NCI-H2196 (cell line): ENCODE data around the gene FGR.

ENCODE experiments used
- DNase-seq: peaks from one replicate; lab custom pipeline; 2025; ENCODE audit not compliant: unreplicated experiment; lab: John Stamatoyannopoulos, UW

FGR gene

GRCh38 chr1:27601771-27602461 is 33.1 kb downstream of the FGR start:
- DNase-seq = no peak

DNA sequence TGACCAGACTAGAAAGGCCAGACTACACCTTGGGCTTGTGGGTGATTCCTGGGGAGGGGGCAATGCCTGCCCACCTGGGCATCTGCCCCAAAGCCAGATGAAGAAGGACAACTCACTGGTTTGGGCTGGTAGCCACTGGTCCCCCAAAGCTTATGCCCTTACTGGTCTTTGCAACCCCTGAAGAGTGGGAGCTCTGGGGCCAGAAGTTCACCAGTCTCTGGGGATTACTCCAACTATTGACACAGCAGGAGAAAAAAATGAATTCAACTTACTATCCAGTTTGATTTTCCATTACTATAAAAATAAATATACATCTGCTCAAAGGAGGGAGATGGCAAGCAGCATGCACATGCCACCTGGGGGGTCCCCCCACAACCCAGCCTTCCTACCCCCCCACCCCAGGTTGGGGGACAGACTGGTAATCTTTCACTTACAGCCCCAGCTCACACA is 33.6 kb downstream of the FGR start:
- no peak for DNase-seq

DNA sequence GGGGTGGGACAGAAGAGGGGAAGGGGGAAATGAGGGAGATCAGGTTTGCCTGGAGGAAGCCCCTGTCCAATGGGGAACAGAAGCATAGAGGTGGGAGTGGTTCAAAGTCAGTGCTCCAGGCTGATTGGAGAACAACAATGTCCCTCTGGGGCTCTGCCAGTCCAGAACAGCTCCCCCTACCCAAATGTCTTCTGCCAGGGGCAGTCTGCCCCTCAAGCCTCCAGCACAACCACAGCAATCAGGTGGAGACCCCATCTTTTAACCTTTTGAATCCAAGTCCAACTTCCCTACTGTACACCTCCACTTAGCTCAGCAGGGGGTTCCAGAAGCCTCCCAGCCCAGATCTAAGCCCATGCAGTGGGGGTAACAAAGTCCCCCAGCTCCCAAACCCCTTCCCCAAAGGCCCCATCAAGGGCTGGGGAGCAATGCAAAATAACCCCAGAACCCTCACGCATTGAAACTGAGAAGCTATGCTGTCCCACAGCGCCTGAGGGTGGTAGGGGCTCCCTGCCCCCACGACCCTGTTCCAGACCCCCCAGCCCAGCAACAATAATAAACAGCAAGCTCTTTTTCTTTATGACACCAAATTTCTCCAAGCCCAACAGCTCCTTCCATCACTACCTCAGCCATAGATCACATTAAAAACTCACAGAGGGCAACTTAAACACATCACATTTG is 34.3 kb downstream of the FGR start:
- no peak for DNase-seq

GRCh38 chr1:27599605-27600497 is 35.1 kb downstream of the FGR start:
- DNase-seq = no peak

- DNase-seq = peak; percentile 26
Observed at GRCh38 chr1:27598902-27599528, 36.0 kb downstream of the FGR start.

- DNase-seq = no peak
Observed at GRCh38 chr1:27598295-27598687, 36.7 kb downstream of the FGR start.

DNA sequence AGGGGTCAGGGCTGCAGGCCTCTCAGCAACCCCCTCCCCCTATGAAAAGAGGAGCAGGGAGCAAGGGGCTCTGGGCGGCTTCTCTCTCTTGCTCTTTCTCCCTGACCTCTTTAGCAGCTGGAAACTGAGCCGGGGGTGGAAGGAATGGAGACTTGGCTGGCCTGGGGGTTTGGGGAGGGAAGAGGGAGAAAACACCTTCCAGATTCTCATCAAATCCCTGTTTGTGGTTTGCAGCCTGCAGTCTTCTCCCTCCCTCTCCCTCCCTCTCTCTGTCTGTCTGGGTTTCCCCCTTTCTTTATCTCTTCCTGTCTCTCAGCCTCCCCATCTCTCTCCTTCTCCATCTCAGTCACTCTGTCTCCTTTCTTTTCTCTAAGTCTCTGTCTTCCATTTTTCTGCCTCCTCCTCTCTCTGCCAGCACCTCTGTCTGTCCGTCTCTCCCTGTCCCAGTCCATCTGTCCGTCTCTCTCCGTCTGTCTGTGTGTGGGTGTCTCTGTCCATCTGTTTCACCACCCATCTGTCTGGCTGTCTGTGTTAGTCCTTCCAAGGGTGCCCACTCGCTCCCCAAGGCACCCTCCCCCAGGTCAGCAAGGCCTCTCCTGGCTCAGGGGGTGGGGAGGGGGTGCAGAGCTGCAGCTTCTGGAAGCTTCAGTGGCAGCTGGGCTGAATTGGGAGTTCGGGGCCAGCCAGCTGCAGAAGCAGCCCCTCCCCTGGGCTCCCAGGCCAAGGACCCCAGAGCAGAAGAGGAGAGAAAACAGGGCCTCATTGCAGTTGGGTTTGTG is 37.3 kb downstream of the FGR start:
- no peak for DNase-seq

DNA sequence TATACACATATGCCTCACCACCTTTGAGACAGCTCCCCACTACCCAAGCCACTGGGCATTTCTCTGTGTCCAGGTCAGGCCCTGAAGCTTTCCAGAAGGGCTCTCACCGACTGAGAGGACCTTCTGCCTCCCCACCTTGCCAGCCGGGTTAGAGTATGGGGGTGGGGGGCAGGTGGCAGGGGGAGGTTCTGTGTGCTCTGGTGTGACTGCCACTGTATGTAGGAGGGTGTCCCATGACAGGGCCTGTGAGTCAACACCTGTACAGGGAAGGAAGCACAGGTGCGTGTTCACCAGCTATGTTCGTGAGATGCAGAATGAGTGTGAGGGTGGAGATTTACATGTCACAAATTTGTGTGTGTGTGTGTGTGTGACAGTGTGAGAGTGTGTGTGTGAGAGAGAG is 38.0 kb downstream of the FGR start:
- no peak for DNase-seq

- no peak for DNase-seq
Observed at GRCh38 chr1:27596261-27596660, 38.7 kb downstream of the FGR start.

- no peak for DNase-seq
Observed at GRCh38 chr1:27595597-27595996, 39.4 kb downstream of the FGR start.

DNA sequence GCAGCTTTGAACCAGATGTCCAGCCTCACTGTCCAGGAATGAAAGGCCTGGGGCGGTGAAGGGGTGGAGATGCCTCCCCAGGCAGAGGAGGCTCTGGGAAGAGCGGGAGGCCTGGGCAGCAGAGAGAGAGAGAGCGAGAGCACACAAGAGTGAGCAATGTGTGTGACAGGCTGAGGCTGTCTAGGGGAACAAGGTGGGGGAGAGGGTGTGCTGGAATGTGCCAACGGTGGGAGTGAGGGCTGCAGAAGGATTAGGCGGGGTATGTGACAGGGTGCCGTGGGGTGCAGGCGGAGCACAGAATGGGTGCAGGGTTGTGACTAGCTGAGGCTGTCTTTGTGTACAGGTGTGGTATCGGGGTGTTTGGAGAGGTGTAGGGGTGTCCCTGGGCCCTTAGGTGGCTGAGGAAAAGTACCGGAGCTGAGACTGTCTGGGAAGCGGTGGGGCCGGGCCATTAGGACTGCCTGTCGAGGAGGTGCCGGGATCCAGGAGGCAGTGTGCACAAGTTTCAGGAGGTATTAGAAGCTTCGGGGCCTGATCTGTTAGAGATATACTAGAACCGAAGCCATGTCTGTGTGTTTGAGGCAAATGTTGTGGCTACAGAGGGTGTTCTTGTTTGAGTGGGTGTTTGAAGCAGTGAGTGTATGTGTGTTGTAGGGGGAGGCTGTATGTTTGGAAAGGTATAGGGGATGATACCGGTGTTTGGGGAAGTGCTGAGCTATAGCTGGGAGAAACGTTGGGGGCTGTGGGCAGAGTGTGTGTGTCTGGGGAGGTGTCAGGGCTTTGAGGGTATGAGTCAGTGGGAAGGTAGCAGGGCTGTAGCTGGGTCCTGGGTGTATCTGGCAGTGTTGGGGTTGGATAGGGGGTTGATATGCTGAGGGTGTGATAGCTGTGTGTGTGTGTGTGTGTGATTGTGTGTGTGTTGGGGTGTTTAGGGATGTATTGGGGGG is 40.1 kb downstream of the FGR start:
- no peak for DNase-seq

GRCh38 chr1:27593678-27594563 is 41.1 kb downstream of the FGR start:
- DNase-seq = no peak

DNA sequence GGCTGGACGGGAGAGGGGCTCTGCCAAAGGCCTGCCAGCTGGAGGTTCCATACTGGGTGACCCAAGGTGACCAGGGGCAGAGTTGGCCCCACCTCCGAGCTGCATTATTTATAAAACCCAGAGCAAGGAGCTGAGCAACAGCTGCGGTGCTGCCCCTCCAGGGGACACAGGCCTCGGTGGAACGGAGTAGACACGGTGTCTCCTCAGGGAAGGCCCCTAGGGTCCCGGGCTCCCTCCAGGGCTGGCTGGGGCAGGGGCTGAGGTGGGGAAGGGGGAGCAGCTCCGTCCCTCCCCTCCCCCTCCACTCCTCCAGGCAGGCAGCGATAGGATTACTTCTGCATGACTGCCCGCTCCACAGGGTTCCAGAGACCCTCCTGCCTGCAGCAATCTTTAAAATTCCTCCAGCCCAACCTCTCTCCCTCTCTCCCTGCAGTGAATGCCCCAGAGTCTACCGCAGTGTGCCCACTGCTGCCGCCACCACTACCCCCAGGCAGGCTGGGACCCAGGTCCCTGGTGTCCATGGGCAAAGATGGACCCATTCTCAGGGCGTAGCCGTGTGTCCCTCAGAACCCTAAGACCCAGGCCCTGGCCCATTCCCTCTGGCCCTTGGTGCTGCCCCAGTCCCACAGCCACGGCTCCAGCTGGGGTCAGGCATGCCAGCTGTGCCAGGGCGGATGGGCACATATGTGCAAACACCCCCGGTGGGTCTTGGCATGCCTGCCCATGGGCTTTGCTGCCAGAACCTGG is 41.9 kb downstream of the FGR start:
- DNase-seq = no peak

DNA sequence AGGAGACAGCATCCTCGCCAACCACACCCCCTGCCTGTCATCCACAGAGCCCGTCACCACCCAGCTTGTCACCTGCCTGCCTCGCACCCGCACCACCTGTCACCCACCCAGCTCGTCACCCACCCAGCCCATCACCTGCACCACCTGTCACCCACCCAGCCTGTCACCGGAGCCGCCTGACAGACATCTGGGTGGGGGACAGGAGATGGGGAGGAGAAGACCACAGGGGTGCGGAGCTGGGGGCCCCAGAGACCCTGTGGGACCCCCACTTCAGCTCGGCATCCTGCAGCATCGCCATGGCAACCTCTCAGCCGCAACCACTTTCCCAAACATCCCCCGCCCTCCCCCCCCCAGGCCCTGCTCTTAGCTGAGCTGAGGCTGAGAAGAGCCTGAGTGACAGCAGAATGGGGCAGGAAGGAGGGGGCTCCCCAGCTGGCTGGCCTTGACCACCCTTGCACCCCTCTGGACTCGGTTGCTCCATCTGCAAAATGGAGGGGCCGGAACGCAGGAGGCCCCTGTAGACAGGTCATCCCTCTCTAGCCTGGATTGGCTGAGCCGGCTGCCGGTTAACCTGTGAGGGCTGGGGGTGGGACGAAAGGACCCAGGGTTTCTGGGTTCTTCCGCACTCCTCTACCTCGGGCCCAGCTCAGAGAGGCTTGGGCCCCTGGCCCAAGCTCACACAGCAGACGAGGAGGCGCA is 42.6 kb downstream of the FGR start:
- no peak for DNase-seq

DNA sequence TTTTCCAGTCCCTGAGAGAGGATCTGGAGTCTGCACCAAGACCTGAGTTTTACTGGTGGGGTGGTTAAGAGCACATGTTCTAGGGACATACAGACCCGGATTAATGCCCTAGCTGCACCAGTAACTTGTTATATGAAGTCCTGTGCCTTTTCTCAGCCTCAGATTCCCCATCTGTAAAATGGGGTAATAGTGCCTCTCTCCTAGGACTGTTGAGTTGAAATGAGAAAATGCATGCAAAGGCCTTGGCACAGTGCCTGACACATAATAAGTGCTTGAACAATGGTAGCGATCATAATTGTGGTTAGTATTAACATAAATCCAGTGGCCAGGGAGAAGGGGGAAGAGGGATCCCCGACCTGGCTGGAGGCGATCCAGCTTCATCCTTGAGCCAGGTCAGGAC is 43.4 kb downstream of the FGR start:
- peak; percentile 32 for DNase-seq

DNA sequence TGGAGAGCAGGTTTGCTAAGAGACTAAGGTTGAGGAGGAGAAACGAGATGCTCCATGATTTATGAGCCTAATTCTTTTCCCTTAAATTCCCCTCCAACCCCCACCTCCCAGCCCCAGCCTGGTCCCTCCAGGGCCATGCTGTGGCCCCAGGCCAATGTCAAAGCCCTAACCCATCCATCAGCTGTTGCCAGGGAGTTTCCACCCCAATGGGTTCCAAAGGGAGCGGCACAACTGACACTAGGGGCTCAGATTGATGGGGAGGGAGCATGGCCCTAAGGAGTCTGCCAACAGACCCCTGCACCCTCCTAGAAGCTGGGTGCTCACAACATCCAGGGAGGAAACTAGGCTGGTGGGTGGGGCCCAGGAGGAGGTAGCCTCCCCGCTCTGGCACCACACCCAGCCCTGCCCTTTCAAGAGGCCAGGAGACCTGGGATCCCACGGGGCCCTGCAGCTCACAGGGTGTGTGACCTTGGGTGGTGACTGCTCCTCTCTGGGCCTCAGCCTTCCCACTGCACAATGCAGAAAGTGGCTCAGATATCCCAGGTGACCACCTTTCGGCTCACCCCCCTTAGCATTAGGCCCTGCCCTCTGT is 44.0 kb downstream of the FGR start:
- no peak for DNase-seq
